ENCODE data around the gene KBTBD13.
A peak's percentile ranks its signal among the peaks of the same experiment; 100 is the strongest.

The KBTBD13 gene

DNA sequence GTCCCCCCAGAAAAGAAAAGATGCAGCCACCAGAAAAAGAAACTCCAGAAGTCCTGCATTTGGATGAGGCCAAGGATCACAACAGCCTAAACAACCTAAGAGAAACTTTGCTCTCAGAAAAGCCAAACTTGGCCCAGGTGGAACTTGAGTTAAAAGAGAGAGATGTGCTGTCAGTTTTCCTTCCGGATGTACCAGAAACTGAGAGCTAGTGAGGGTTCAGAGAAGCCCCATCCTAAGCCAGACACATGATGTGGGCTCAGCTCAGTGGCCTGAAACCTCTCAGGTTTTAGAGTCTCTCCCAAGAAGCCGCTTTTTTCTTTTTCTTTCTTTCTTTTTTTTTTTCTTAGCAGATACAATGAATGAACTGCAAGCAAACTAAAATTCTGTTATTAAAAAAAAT, 23.6 kb upstream of the KBTBD13 start:
- no peak for DNase-seq (ENCODE audit: low spot score)

DNA sequence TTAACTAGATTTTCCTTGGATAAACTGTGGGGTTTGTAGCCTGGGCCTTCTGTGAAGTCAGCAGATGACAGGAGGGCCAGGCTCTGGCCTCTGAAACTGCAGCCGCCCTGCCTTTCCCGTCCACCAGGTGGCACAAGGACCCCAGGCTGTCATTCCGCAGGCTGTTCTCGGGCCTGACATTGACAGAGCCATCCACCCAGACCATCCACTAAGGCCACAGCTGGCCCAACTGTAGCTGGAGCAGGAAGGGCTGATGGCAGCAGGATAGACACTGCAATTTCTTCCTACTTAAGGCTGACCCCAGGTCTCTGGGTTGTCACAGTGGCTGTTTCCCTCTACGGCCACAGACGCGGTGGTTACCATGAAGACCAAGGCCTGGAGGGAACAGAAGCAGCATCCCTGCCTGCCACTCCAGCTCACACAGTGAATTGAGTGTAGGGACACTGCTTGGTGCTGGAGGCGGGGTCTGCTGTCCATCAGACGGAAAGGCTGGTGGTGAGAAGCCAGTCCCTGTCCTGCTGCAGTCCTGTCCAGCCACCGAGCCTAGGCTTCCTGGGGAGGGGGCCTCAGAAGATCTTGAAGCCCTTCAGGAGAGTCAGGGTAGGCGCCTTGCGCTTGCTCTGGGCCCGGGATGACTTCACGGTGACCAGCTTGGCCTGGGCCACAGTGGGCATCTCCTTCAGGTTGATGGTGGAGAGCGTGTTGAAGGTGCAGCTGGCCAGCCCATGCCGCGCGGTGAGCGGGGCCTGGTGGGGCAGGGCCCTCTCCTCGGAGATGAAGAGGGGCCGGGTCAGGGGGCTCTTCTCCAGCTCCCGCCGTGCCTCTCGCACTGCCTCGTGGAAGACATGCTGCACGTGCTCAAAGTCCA, 22.0 kb upstream of the KBTBD13 start:
- DNase-seq (ENCODE audit: low spot score), result peak; percentile 86

DNA sequence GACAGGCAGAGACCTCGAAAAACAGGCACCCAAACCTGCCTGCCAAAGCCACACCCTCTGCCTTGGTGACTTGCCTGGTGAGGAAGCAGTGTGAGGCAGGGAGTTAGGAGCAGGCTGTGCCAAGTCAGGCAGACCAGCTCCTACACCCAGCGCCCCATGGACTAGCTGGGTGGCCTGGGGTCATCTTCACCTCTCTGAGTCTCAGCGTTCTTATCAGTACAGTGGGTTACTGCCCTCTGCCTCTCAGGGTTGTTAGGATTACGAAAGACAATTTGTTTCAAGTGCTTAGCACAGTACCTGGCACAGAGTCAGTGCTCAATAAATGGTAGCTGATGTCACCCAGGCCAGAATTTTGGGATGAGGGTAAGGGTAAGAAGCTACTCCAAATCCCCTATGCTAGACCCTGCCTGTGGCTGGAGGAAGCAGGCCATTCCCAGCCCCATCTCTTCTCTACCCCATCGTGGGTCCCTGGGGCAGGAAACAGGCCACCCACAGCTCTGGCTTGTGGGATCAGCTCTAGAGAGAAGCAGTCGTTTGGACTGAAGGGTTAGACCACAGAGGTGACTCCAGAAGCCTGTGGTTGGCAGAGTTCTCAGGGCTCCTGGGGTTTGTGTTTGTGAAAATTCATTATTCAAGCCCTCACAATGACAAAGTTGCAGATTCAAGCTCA, 21.2 kb upstream of the KBTBD13 start:
- DNase-seq (ENCODE audit: low spot score), result peak; percentile 61

DNA sequence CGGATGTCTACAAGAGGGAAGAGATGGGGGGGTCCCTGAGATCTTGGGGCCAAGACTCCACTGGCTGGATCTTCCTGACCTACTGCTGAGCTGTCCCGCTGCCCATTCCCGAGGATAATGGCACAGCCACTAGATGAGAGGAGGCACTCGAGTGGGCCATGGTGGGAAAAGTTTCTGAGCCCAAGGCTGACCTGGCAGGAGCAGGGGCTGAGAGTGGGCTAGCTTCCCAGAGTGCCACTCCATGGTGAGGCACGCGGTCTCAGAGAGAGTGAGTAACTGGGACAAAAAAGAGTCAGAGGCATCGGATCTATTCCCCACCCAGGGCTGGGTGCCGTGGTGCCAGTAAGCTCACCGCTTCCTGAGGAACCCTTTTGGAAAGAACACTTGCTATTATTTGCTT, 20.4 kb upstream of the KBTBD13 start:
- no peak for DNase-seq (ENCODE audit: low spot score)

DNA sequence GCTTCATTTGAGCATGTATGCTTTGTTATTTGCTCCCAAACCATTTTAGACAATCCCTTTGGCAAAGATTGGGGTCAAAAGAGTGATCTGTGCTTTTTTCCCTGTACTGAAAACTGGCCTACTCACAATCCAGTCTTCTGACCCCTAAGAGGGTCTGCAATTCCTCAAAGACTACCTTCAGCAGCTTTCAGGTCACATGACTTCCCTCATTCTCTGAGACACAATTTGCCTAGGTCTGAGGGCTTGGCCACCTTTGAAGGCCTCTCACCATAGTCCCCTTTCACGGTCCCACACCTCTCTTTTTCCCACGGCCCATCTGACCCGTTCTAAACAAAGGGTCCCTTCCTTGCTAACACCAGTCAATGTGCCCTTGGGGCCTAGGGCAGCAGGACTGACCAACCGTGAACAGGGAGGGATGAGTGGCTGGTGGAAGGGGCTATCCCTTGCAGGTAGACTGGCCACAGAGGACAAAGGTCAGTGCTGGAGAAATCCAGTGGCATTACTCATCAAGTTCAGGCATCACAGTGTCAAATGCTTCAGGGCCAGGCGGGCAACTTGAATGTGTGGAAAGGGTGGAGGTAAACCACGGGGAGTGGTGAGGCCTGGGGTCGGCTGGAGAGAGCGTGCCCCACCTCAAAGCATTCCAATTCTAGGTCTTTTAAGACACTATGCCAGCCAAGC, 19.5 kb upstream of the KBTBD13 start:
- peak; percentile 93 for DNase-seq (ENCODE audit: low spot score)

DNA sequence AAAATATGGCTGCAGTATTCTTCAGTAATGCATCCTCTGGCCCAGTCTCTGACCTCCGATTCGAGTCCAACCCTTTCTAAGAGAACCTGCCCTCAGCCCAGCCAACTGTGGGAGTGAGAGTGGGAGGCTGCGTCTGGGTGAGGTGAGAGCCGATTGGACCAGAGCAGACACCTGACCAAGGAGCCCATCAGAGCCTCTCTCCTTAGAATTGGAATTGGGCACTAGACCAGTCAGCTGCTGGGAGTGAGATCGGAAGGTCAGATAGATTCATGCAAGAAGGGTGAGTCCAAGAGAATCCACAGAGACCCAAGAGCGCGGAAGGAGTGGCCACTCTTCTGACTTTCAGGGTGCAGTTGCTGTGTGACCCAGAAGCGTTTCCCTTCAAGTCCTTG, 19.0 kb upstream of the KBTBD13 start:
- no peak for DNase-seq (ENCODE audit: low spot score)

DNA sequence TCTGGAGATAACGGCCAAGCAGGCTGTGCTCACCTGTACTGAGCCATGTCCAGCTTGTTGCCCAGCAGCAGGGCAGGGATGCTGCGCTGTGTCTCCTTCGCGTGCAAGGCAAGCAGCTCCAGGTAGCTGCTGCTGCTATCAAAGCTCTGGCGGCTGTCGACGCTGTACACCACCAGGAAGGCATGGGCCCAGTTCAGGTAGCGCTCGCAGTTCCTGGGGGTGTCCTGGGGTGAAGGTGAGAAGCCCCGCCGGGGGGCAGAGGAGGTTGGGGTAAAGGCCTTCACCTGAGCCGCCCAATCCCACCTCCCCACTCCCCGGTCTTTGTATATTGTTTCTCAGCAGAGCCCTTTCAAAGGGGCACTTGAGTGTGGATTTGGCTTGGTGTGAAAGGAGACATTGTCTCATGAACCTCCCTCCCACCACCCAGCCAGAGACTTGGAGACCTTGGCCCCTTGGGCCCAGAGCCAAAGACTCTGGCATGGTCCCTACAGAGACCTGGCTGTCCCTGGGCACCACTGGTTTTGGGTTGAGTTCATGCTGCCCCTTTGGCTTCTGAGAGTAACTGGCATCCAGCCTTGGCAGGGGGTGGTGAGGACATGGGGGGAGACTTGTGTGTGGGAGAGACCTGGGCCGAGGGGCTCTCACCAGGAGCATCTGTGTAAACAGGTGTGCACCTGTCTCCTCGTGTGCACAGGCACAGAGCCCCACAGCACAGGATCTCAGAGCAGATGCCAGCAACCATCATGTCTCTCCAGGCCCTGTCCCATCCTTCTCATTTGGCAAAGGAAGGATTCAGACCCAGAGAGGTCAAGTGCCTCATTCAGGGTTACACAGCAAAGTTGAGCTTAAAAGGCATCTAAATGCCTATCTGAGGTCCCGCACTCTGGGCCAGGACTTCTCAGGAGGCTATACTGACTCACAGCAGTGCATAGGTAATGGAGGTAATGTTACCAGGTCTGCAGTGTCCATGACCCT, 17.9 kb upstream of the KBTBD13 start:
- no peak for DNase-seq (ENCODE audit: low spot score)

DNA sequence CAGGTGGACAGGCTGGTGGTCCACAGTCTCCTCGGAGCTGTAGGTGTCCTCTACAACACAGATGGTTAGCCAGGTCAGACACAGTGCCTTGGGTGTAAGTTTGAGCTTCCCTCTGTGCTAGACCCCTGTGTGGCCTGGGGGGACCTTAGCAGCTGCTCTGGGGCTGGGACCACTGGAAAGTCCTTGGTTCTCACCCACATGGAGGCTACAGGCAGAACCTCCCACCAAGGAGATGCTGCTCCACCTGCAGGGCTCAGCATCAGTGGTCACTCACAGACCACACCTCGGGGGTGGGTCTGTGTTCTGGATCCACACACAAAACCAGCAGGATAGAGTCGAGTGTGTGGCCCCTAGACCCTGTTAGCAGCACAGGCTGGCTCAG, 17.2 kb upstream of the KBTBD13 start:
- DNase-seq (ENCODE audit: low spot score), result no peak

DNA sequence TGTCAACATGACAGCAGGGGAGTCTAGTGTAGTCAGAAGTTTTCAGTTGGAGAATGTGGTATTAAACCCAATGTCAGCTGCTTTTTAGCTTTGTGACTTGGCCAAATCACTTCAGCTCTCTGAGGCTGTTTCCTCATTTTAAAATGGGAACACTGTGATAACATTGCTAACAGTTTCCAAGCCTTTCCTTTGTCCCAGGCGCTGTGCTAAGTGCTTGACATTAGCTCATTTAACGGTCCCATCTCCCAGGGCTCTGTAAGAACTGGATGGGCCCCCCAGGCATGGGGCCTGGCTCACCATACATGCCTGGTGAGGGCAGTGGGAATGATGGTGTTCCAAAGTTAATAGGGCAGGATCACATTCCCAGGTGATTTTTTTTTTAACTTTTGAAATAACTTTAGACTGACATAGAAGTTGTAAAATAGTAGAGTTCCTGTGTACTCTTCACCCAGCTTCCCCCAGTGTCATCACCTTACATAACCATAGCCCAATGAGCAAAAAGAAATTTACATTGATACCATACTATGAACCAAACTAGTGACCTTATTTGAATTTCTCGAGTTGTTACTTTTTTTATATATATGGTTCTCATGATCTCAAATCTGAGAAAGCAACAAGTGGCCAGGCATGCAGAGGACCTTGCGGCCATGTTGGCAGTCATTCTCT, 16.5 kb upstream of the KBTBD13 start:
- DNase-seq (ENCODE audit: low spot score), result no peak

DNA sequence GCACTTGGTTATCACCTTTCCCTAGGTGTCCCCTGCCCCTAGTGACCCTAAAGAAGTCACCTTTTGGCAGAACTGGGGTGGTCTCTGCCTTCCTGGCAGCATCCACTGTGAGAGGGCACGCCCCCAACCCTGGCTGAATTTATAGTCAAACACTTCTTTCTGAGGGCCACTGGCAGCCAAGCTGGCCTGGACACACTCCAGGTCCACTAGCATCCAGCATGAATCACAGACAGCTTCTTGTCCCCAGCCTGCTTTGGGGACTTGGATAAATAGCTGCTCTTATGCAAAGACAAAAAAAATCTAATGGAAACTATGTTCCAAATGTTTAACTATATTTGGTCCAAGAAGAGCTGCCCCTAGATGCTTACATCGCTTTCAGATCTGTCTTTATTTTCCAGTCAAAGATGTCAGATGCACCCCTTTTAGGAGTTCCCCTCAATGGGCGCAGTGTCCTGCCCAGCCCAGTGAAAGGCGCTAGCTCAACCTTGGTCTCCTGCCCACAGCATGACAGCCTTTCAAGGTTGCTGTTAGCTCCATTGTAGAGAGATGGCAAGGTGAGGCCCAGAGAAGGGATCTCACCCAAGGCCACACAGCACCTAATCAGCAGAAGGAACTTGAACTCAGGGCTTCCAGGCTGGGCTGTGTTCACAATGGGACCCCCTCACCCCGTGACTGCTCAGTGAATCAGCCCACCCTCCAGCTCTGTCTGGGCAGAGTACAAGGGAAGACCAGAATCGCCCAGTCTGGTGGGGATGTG, 15.7 kb upstream of the KBTBD13 start:
- no peak for DNase-seq (ENCODE audit: low spot score)

DNA sequence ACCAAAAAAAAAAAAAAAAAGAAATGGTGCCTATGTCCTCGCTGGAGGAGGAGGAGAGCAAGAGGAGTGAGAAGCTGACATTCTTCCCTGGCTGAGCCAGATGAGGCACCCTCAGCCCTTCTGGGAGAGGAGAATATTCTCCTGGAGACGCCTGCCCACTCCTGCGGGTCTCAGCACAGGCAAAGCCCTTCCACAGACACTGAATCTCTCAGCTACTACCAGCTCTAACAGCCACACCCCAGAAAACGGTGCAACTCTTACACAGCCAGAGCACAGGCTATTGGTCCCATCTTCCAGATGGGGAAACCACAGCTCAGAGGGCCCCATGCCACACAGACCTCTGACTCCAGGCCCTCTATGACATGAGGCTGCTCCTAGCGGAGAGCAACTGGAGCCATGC, 14.5 kb upstream of the KBTBD13 start:
- no peak for DNase-seq (ENCODE audit: low spot score)

DNA sequence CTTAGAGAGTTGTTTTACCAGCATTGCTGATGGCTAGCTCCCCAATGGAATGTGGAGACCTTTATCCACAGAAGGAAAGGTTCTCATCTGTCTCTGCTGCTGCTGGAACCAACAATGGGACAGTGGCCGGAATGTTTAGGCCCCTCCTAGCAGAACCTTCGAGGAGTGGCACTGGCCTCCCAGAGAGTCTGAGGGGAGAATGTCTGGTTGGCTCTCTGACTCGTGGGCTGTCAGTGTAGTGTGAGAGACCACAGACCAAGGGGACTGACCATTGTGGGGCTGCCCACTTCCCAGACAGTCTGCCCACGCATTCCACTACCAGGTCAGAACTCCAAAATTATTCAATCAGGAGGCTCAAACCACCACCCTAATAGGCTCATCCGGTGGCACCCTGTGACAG, 13.8 kb upstream of the KBTBD13 start:
- DNase-seq (ENCODE audit: low spot score), result no peak

DNA sequence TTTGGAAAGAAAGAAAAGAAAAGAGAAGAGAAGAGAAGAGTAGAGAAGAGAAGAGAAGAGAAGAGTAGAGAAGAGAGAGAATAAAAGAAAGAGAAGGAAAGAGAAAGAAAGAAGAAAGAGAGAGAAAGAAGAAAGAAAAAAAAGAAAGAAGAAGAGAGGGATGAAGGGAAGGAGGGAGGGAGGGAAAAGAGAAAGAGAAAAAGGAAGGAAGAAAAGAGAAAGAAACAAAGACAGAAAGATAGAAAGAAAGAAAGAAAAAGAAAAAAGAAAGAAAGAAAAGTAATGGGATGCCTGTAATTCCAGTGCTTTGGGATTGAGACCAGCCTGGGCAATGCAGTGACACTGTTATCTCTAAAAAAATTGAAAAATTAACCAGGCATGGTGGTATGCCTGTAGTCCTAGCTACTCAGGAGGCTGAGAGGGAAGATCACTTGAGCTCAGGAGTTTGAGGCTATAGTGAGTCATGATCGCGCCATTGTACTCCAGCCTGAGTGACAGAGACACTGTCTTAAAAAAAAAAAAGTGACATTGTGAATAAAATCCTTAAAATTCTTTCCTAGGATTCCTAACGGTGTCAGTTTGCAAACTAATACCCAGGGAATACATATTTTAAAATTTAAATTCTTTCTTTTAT, 10.4 kb upstream of the KBTBD13 start:
- no peak for DNase-seq (ENCODE audit: low spot score)

DNA sequence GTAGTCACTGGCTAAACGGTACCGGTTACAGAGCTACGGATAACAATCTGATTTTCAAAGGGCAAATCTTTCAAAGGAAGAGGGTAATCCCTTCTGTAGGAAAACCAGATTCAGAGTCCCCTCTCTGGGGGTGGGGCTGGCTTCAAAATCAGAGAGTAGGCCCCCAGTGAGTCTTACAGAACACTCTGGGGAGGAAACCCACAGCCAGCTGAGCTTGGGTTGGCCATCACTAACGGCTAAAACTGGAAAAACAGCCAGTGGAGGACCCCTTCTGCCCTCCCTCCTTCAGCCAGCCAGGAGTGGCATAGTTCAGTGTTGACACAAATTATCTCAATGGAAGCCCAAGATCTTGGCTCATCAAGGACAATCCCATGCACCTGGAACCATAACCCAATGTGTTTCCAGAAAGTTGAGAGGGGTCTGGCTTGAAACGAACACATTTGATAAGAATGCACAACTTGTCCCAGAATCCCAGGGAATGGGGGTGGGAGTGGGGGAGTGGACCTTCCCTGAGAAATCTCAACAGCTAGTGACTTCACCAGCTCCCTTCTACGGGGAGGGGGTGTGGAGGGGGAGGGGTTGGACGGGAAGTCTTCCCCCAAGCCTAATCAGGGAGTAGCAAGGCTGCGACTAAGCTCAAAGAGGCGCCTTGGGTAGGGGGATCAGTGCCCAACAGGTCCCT, 9.8 kb upstream of the KBTBD13 start:
- DNase-seq (ENCODE audit: low spot score), result no peak

DNA sequence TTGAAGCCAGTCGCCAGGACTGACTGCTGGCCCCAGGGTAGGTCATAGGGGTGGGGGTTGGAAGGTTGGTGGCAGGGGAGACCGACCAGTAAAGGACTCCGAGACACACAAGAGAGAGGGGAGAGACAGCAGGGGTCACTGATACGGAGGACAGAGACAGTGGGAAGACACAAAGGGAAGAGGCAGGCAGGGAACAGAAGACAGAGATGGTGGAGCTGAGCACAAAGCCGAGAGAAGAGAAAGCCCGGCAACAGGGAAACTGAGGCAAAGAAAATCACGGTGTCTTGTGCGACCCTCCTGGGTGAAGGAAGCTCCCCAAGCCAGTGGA, 9.3 kb upstream of the KBTBD13 start:
- no peak for DNase-seq (ENCODE audit: low spot score)

DNA sequence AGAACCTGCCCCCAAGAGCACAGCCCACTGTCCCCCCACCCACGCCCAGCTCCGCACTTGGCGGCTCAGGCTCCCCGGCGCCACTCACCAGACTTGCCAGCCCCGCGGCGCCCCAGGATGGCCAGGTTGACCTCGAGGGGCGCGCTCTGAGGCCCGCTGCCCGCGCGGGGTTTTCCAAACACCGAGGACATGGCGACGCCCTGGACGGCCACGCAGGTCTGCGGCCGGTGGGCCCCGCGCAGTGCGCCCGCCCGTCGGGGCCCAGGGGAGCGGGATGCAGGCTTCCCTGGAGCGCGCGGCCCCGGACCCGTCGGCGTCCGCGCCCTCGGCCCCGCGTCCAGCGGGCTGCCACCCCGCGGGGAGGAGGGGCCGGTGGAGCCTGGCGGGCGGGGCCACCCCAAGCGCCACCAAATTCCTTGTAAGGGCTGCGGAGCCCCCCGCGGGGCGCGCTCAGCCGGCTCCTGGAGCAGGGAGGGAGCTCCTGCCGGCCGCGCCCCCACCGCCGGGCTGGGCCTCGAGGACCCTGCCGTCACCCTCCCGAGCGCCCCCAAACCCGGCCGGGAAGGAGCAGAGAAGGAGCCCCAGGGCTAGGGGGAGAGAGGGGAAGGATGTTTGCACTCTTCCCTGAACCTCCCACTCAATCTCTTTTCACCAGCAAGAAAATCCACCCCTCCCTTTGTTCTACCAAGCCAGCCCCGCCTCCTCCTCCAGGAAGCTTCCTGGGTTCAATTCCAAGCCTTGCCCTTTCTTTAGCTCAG, 8.7 kb upstream of the KBTBD13 start, which contains the start of gene RASL12:
TSS of gene RASL12 (minus strand) at position 347 of the 758 bp plus-strand sequence. CDS start at position 191, 156 bp downstream.
- peak; percentile 71 for DNase-seq (ENCODE audit: low spot score)

DNA sequence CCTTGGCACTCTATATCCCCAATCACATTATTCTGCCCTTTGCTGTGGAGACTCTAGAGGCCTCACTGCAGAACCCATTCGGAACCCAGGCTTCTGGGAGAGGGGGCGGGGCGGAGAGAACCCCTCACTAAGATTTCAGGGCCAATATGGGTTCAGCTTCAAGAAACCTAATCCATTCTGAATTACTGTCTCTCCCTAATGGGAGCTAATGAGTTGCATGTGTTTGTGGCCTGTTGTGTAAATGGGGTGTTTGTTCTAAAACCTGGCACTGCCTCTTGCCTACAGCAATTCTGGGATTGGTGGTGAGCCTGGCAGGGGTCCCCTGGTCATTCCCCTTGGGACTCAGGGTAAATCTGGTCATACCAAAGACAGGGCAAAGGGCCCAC, 8.2 kb upstream of the KBTBD13 start:
- DNase-seq (ENCODE audit: low spot score), result no peak

DNA sequence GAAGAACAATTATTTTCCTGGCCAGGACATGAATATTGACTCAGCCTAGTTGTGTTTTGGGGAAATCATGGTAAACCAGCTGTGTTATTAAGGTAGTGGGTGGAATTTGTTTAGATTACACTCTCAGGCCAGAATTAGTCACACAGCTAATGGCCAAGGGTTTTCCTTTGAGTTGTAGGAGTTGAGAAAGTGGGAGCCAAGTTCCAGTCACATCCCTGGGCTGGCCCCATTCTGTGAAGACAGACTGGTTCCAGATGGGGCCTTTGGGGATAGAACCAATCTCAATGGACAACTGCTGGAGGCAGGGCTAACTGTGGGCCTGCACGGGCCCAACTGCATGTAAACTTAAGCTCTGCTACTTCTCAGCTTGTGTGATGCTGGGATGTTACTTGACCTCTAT, 7.4 kb upstream of the KBTBD13 start:
- DNase-seq (ENCODE audit: low spot score), result no peak

All from HuH-7.5 (cell line).